HG03571 (cell line): ENCODE data around the gene HDDC2.

Experiments used
- ATAC-seq: cut with Tn5 transposase; IDR thresholded peaks from one replicate; pipeline ENCODE4 v1.9.1; 2021; ENCODE audit not compliant: unreplicated experiment

HDDC2 gene, protein sequence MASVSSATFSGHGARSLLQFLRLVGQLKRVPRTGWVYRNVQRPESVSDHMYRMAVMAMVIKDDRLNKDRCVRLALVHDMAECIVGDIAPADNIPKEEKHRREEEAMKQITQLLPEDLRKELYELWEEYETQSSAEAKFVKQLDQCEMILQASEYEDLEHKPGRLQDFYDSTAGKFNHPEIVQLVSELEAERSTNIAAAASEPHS

GRCh38 chr6:125301435-125302391, at the start of gene HDDC2:
TSS of gene HDDC2 (minus strand) at chr6:125301967. CDS start at chr6:125301932, 35 bp downstream.
- peak; percentile 89 for ATAC-seq

GRCh38 chr6:125346926-125347563, 45.3 kb upstream of the HDDC2 start:
- peak; percentile 81 for ATAC-seq

DNA sequence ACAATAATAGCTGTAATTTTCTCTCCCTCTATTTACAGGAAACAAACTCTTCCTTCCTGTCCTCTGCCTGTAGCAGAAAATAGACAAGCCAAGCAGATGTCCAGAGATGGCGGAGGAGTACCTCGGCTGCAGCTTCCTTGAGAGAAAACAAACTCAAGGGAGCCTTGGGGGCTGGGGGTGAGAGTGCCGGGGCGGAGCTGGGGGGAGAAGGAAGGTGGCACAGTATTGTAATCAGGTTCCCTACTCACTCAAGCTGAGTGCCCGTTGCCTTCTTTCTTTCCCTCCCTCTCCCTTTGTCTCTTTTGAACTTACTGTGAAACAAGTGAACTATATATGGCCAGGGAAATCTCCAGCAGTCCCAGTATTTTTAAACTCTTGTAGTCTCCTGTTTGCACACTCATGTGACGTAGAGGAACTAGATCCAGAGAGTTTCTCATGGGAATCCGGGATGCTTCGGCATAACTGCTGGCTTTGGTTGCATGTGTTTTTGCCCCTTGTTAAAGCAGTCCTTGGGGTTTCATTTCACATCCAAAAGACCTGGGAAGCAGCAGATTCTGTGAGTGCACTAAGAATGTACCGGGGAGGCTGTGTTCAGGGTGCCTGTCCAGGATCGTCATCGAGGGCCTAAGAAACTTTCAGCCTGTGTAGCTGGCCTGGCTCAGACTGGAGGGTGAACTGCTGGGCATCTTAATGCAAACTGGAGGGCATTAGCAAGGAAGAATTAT, 44.6 kb upstream of the HDDC2 start:
- peak; percentile 43 for ATAC-seq

DNA sequence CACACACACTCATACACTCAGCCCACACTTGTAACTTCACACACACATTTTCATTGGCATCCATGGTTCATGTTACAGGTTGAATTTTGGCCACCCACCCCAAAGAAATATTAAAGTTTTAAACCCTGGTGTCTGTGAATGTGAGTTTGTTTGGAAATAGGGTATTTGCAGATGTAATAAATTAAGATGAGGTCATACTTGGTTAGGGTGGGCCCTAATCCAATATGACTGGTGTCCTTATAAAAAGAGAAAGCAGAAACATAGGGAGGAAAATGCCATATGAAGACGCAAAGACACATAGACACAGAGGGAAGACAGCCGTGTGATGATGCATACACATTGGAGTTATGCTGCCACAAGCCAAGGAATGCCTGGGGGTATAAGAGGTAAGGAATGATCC, 39.7 kb upstream of the HDDC2 start:
- no peak for ATAC-seq

GRCh38 chr6:125340991-125341390, 39.2 kb upstream of the HDDC2 start:
- ATAC-seq: no peak

GRCh38 chr6:125340175-125340835, 38.5 kb upstream of the HDDC2 start:
- ATAC-seq: no peak

GRCh38 chr6:125339653-125340052, 37.9 kb upstream of the HDDC2 start:
- no peak for ATAC-seq

DNA sequence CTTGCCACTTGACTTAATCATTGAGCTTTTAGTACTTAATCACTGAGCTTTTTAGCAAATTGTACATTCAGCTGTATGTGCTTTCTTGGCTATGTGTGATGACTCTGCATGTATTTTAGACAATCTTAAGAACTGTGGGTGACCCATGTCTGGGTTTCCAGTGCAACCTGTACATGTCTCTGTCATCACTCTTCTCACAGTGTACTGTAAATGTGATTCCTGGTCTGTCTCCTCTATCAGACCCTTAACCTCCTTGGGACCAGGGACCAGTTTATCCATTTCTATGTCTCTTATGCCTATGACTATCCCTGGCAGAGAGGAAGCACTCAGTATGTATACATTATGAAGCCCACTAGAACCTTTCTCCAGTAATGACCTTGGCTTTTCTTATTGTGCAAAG, 36.6 kb upstream of the HDDC2 start:
- ATAC-seq: no peak

DNA sequence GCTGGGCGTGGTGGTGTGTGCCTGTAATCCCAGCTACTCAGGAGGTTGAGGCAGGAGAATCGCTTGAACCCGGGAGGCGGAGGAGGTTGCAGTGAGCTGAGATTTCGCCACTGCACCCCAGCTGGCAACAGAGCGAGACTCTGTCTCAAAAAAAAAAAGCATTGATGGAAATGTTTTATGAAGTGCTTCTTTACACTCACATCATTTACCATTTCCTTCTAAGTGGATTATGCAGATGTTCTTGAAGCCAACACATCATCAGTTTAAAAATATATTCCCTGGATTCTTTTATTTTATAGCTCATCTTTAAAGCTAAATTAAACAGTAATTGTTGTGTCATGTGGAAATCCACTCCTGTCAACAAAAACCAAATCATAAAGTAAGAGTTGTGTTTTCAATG, 35.9 kb upstream of the HDDC2 start:
- no peak for ATAC-seq

DNA sequence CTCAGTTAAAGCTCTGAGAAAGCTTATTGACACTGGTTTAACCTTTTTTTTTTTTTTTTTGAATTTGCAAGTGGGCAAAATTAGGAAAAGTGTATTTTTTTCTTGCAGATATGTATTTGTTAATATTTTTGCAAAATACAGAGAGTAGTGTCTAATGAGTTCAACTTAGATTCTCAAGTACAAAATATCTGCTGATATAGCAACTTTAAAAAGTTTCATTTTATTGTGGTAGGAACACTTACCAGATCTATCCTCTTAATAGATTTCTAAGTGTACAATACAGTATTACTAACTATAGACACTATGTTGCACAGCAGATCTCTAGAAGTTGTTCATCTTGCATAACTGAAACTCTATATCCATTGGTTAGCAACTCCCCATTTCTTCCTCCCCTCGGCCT, 30.9 kb upstream of the HDDC2 start:
- no peak for ATAC-seq

DNA sequence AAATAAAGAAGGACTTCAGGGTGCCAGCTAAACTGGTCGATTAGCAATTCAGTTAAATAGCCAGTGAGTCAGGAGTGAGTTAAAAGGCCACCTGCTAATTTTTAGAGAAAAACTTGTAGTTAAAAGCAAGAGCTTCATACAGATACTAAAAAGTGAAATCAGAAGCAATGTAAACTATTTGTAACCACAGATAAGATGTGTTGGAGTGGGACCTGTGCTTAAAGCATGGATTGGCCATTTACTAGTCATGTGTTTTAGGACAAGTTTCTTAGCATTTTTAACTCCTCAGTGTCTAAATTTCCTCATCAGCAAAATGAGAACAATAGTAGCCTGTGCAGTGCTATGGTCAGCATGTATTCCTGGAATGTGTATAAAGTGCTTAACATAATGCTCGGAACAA, 23.8 kb upstream of the HDDC2 start:
- ATAC-seq: no peak

- no peak for ATAC-seq
These were observed 21.6 kb upstream of the HDDC2 start for GRCh38 chr6:125323376-125323775.

- no peak for ATAC-seq
These were observed 14.9 kb upstream of the HDDC2 start for GRCh38 chr6:125316621-125317020.

- ATAC-seq: no peak
These were observed 13.8 kb upstream of the HDDC2 start for GRCh38 chr6:125315548-125315947.

GRCh38 chr6:125314009-125314581, 12.3 kb upstream of the HDDC2 start:
- no peak for ATAC-seq

- ATAC-seq: no peak
These were observed 11.2 kb upstream of the HDDC2 start for GRCh38 chr6:125312950-125313349.

DNA sequence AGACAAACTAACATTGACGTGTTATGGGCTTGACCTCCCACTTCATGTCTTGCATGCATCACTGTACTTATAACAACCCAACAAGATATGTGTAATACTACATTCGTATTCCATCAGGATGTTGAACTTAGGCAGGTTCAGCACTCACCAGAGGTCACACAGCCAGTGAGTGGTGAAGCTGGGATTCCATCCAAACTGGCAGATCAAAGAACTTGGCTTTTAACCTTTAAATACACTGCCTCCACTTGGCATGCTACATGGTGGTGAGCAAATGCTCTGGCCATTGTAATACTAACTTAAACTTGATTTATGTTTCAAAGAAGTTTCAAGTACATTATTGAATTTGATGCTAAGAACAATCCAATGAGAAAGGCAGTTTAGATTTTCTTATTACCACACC, 10.7 kb upstream of the HDDC2 start:
- no peak for ATAC-seq

DNA sequence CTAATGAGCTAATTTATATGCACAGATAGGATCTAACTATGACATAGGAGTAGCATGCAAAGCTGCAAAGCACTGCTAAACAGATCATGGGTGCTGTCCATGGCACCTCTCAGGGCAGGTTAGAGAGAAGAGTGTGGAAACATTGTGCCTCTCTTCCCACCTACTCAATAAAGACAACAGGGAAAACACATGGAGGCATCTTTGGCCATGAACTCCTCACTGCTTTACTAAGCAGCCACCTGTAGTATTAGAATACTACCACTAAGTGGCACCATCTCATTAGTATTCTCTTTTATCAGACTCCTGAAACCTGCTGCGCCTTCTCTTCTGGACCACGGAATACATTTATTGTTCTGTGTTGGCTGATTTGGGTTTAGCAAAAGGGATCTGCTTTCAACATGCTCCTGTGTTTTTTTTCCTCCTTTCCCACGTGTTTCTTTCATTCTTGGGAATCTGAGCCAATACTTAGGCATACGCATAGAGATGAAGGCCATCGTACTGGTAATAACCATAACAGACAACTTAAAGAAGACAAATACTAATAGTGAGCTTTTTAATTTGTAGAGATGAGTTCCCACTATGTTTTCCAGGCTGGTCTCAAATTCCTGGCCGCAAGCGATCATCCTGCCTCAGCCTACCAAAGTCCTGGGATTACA, 9.4 kb upstream of the HDDC2 start:
- peak; percentile 77 for ATAC-seq

- no peak for ATAC-seq
These were observed 6.3 kb upstream of the HDDC2 start for GRCh38 chr6:125307964-125308615.
